Measurements from ENCODE around the gene ARL15. TPM values are rescaled to one million over a fixed set of nuclear protein-coding genes. Genes with fewer than 3 reads are reported as not detected.
"Not testable (repeated sequence)": the region's sequence is repeated elsewhere in the genome, so short reads cannot be mapped to it uniquely, and the experiment has no call there.

The ARL15 gene
- total and polyA plus RNA-seq, 4 donors, result 5.7 to 66.2 (median 14.9) TPM

- no peak for DNase-seq
- WGBS, 2 donors, result 94 to 96% methylated on average over 3 of the region's 3 CpGs
- Histone ChIP-seq H3K9me3 (ENCODE audit: control insufficient read depth in 4 of 4, insufficient read depth in 3 of 4, low read length in 3 of 4) (peaks cover 0 to 12% (median 3%) of the 10 kb centered on the region in 4 donors), H3K27me3 (ENCODE audit: control insufficient read depth in 3 of 3, insufficient read depth in 3 of 3, low read length in 2 of 3) (no peaks in the 10 kb centered on the region), H3K4me3 (no peak overlapping the region), H3K36me3 (ENCODE audit: control insufficient read depth in 4 of 4, insufficient read depth in 4 of 4, low read length in 4 of 4) (no peaks in the 10 kb centered on the region), H3K4me1 (ENCODE audit: control insufficient read depth in 5 of 5, insufficient read depth in 5 of 5, low read length in 5 of 5) (no peaks in the 10 kb centered on the region), H3K27ac (ENCODE audit: low read depth in 1 of 2, low read length in 1 of 2) (no peak overlapping the region), H3K9ac (ENCODE audit: insufficient read depth in 1 of 2, low read length in 2 of 2) (no peak overlapping the region)
- ATAC-seq (ENCODE audit: insufficient read depth, low FRiP score), result no peak
- TF ChIP-seq CTCF (IDR thresholded peaks at IDR 0.05; ENCODE audit: control extremely low read depth, extremely low read depth), result no peak
Observed at GRCh38 chr5:53856506-53856905, 453.9 kb downstream of the ARL15 start.

- H3K27ac ChIP-seq (ENCODE audit: low read depth in 1 of 2, low read length in 1 of 2); H3K27me3 ChIP-seq (ENCODE audit: control insufficient read depth in 3 of 3, insufficient read depth in 3 of 3, low read length in 2 of 3); DNase-seq; H3K36me3 ChIP-seq (ENCODE audit: control insufficient read depth in 4 of 4, insufficient read depth in 4 of 4, low read length in 4 of 4); H3K4me1 ChIP-seq (ENCODE audit: control insufficient read depth in 5 of 5, insufficient read depth in 5 of 5, low read length in 5 of 5); ATAC-seq (ENCODE audit: insufficient read depth, low FRiP score); H3K9ac ChIP-seq (ENCODE audit: insufficient read depth in 1 of 2, low read length in 2 of 2); H3K9me3 ChIP-seq (ENCODE audit: control insufficient read depth in 4 of 4, insufficient read depth in 3 of 4, low read length in 3 of 4); H3K4me3 ChIP-seq: not testable (repeated sequence)
- WGBS, 2 donors, result 93 to 96% methylated on average over 19 of the region's 19 CpGs
Observed at GRCh38 chr5:53836851-53837430, 473.4 kb downstream of the ARL15 start.

- TF ChIP-seq CTCF (IDR thresholded peaks at IDR 0.05; ENCODE audit: control extremely low read depth, extremely low read depth), result no peak
- Histone ChIP-seq H3K4me1 (ENCODE audit: control insufficient read depth in 5 of 5, insufficient read depth in 5 of 5, low read length in 5 of 5) (no peaks in the 10 kb centered on the region), H3K4me3 (no peak overlapping the region), H3K9ac (ENCODE audit: insufficient read depth in 1 of 2, low read length in 2 of 2) (no peak overlapping the region), H3K27ac (ENCODE audit: low read depth in 1 of 2, low read length in 1 of 2) (no peak overlapping the region), H3K9me3 (ENCODE audit: control insufficient read depth in 4 of 4, insufficient read depth in 3 of 4, low read length in 3 of 4) (peaks cover 0 to 8% (median 2%) of the 10 kb centered on the region in 4 donors), H3K36me3 (ENCODE audit: control insufficient read depth in 4 of 4, insufficient read depth in 4 of 4, low read length in 4 of 4) (no peaks in the 10 kb centered on the region), H3K27me3 (ENCODE audit: control insufficient read depth in 3 of 3, insufficient read depth in 3 of 3, low read length in 2 of 3) (no peaks in the 10 kb centered on the region)
- 74 to 84% methylated on average over 4 of the region's 4 CpGs for WGBS, 2 donors
- ATAC-seq (ENCODE audit: insufficient read depth, low FRiP score) (no peak), DNase-seq (no peak)
Observed at GRCh38 chr5:53834500-53834899, 475.9 kb downstream of the ARL15 start.

Small RNA genes within 50 kb of the gene (small RNA-seq; reads per million reads assigned to genes)
- gene AC008873.1 (ENCODE audit: low replicate concordance) (not detected), gene MIR4459 (ENCODE audit: low replicate concordance) (not detected), gene MIR581 (ENCODE audit: low replicate concordance) (not detected), gene RNU6-272P (ENCODE audit: low replicate concordance) (not detected)

Other genes with a start within 250 kb of the ARL15 start
- 1 to 10 TPM in 1 of 2 donors, not detected in 1; 1.5 TPM for gene HSPB3, start 145.1 kb upstream of the ARL15 start, total RNA-seq
- gene HSPB3, start 145.1 kb upstream of the ARL15 start, polyA plus RNA-seq, result 1 to 10 TPM in 1 of 2 donors, under 1 TPM in 1; 0.47 to 1.7 TPM
- gene SNX18, start 207.2 kb upstream of the ARL15 start, total RNA-seq, result 10 to 100 TPM; 36.9 to 43.4 TPM
- 10 to 100 TPM in 1 of 2 donors, 1 to 10 TPM in 1; 5.5 to 33.0 TPM for gene SNX18, start 207.2 kb upstream of the ARL15 start, polyA plus RNA-seq

Measured in lung (tissue), 13 donors.